Stimulated activated CD8-positive, alpha-beta memory T cell treated with anti-CD3 and anti-CD28 coated beads, Interleukin-4, amount 100 ng/mL, for 48 hours (primary cell): ENCODE measurements around the gene CENPQ.

Experiments used
- DNase-seq: peaks from one replicate; pipeline ENCODE4 v3.0.0-alpha.2; 2020

The CENPQ gene

GRCh38 chr6:49506569-49507111 is 43.5 kb downstream of the CENPQ start:
- no peak for DNase-seq

GRCh38 chr6:49509342-49509741 is 46.2 kb downstream of the CENPQ start:
- DNase-seq, result no peak

GRCh38 chr6:49513153-49513989 is 50.2 kb downstream of the CENPQ start:
- DNase-seq, result no peak

- DNase-seq, result no peak
Measured at GRCh38 chr6:49514571-49515484, 51.7 kb downstream of the CENPQ start.

- DNase-seq, result no peak
Measured at GRCh38 chr6:49515485-49516146, 52.4 kb downstream of the CENPQ start.

- no peak for DNase-seq
Measured at GRCh38 chr6:49516147-49516505, 53.0 kb downstream of the CENPQ start.

GRCh38 chr6:49517919-49518318 is 54.7 kb downstream of the CENPQ start:
- no peak for DNase-seq

GRCh38 chr6:49519660-49520059 is 56.5 kb downstream of the CENPQ start:
- no peak for DNase-seq

- no peak for DNase-seq
Measured at GRCh38 chr6:49522710-49523593, 59.8 kb downstream of the CENPQ start.

GRCh38 chr6:49523901-49524300 is 60.7 kb downstream of the CENPQ start:
- no peak for DNase-seq

GRCh38 chr6:49524541-49524940 is 61.4 kb downstream of the CENPQ start:
- no peak for DNase-seq

- DNase-seq, result no peak
Measured at GRCh38 chr6:49526598-49526997, 63.4 kb downstream of the CENPQ start.

GRCh38 chr6:49527320-49527719 is 64.2 kb downstream of the CENPQ start:
- DNase-seq, result no peak

GRCh38 chr6:49528571-49528970 is 65.4 kb downstream of the CENPQ start:
- no peak for DNase-seq

GRCh38 chr6:49530141-49530776 is 67.1 kb downstream of the CENPQ start:
- DNase-seq, result no peak

GRCh38 chr6:49531774-49532569 is 68.8 kb downstream of the CENPQ start:
- no peak for DNase-seq

GRCh38 chr6:49535795-49536194 is 72.6 kb downstream of the CENPQ start:
- no peak for DNase-seq

GRCh38 chr6:49539102-49539501 is 75.9 kb downstream of the CENPQ start:
- no peak for DNase-seq

- DNase-seq, result no peak
Measured at GRCh38 chr6:49540614-49541013, 77.4 kb downstream of the CENPQ start.

- DNase-seq, result no peak
Measured at GRCh38 chr6:49541210-49541724, 78.1 kb downstream of the CENPQ start.
